HFFc6 (cell line): ENCODE results near the gene HUWE1. TPM values are rescaled to one million over a fixed set of nuclear protein-coding genes. Genes with fewer than 3 reads are reported as not detected.
A peak's percentile ranks its signal among the peaks of the same experiment; 100 is the strongest.

Source experiments
- DNase-seq: peaks from one replicate; pipeline ENCODE4 v3.0.0-alpha.2; 2018
- H3K27ac Mint-ChIP-seq: 2 replicates; pipeline ENCODE4 v1.8.0; 2020; ENCODE audit warnings: mild to moderate bottlenecking, mixed read lengths
- H3K27me3 Mint-ChIP-seq: 2 replicates; pipeline ENCODE4 v1.8.0; 2021; ENCODE audit warnings: mild to moderate bottlenecking, moderate library complexity, mixed read lengths; ENCODE audit not compliant: insufficient read depth
- H3K36me3 Mint-ChIP-seq: 2 replicates; pipeline ENCODE4 v1.8.0; 2021; ENCODE audit warnings: low read depth, mixed read lengths
- H3K4me1 Mint-ChIP-seq: 2 replicates; pipeline ENCODE4 v1.8.0; 2020; ENCODE audit warnings: low read depth, mixed read lengths
- H3K4me3 Mint-ChIP-seq: 2 replicates; pipeline ENCODE4 v1.8.0; 2020; ENCODE audit warnings: mild to moderate bottlenecking, moderate library complexity, mixed read lengths
- H3K9me3 Mint-ChIP-seq: 2 replicates; pipeline ENCODE4 v1.8.0; 2020; ENCODE audit warnings: mild to moderate bottlenecking, mixed read lengths
- CTCF ChIP-seq: fragments of 200-600 bp; sonication (generic); IDR thresholded peaks from 2 replicates; pipeline ENCODE4 v1.5.0; 2021; ENCODE audit warnings: antibody characterized with exemption, mild to moderate bottlenecking
- long read RNA-seq: library from polyadenylated mRNA; unstranded; transcript quantifications from one replicate; pipeline ENCODE4 v2.0.0, GENCODE V29; 2019
- total RNA-seq, 6 experiments: library from RNA; stranded (reverse); fragmentation: NEBNext Ultra II Directional; extraction: Animal tissue kit (Norgen Biotek cat#: 25700); gene quantifications; 2 replicates in 1 of 6; 3 replicates in 5 of 6; pipeline ENCODE4 v1.2.3, GENCODE V29; 2021

HUWE1 gene
- 100 to 1,000 TPM; 128 to 199 (median 146) TPM for total RNA-seq
- long read RNA-seq, partial matches to known transcripts, result 37 of 37 reads
- long read RNA-seq, other reads (novel, unspliced or antisense), result 0 of 37 reads

- peaks cover 2% of the 10 kb centered on the region for H3K27me3 Mint-ChIP-seq
- H3K36me3 Mint-ChIP-seq, result peaks cover 11% of the 10 kb centered on the region
- no peak for TF ChIP-seq CTCF
- H3K9me3 Mint-ChIP-seq, result no peaks in the 10 kb centered on the region
- H3K27ac Mint-ChIP-seq, result peak within 1 kb of the TSS; percentile 81
- peak within 1 kb of the TSS; percentile 96 for H3K4me3 Mint-ChIP-seq
- H3K4me1 Mint-ChIP-seq, result peaks cover 18% of the 10 kb centered on the region
- DNase-seq, result peak; percentile 56
Observed at GRCh38 chrX:53686151-53686885, at the start of gene HUWE1. HUWE1 (minus strand) TSS chrX:53686719; CDS start chrX:53654107, 32,612 bp downstream.

GRCh38 chrX:53732797-53733196, 46.3 kb upstream of the HUWE1 start:
- DNase-seq, result no peak
- H3K4me3 Mint-ChIP-seq, result no peak overlapping the region
- H3K9me3 Mint-ChIP-seq, result no peaks in the 10 kb centered on the region
- peaks cover 2% of the 10 kb centered on the region; the same call in 1 of the 2 replicates for H3K27me3 Mint-ChIP-seq
- H3K36me3 Mint-ChIP-seq, result no peaks in the 10 kb centered on the region
- H3K27ac Mint-ChIP-seq, result no peak overlapping the region
- no peak for TF ChIP-seq CTCF
- H3K4me1 Mint-ChIP-seq, result peaks cover 4% of the 10 kb centered on the region; the same call in 1 of the 2 replicates

GRCh38 chrX:53729751-53730150, 43.2 kb upstream of the HUWE1 start:
- no peak for TF ChIP-seq CTCF
- no peaks in the 10 kb centered on the region for H3K9me3 Mint-ChIP-seq
- H3K27me3 Mint-ChIP-seq, result no peaks in the 10 kb centered on the region
- H3K36me3 Mint-ChIP-seq, result no peaks in the 10 kb centered on the region
- no peak overlapping the region for H3K27ac Mint-ChIP-seq
- no peak for DNase-seq
- H3K4me3 Mint-ChIP-seq, result no peak overlapping the region
- peaks cover 9% of the 10 kb centered on the region; the same call in 1 of the 2 replicates for H3K4me1 Mint-ChIP-seq

GRCh38 chrX:53728506-53728905, 42.0 kb upstream of the HUWE1 start:
- Mint-ChIP-seq H3K27ac (no peak overlapping the region), H3K36me3 (no peaks in the 10 kb centered on the region), H3K27me3 (no peaks in the 10 kb centered on the region), H3K4me1 (peaks cover 15% of the 10 kb centered on the region), H3K4me3 (no peak overlapping the region), H3K9me3 (peaks cover 3% of the 10 kb centered on the region; the same call in 1 of the 2 replicates)
- DNase-seq, result no peak
- TF ChIP-seq CTCF, result no peak

- peaks cover 14% of the 10 kb centered on the region for H3K4me1 Mint-ChIP-seq
- H3K9me3 Mint-ChIP-seq, result peaks cover 3% of the 10 kb centered on the region; the same call in 1 of the 2 replicates
- no peak for DNase-seq
- H3K36me3 Mint-ChIP-seq, result no peaks in the 10 kb centered on the region
- no peak for TF ChIP-seq CTCF
- no peak overlapping the region for H3K27ac Mint-ChIP-seq
- H3K4me3 Mint-ChIP-seq, result no peak overlapping the region
- H3K27me3 Mint-ChIP-seq, result no peaks in the 10 kb centered on the region
Observed at GRCh38 chrX:53724872-53725271, 38.4 kb upstream of the HUWE1 start.
